Gastrocnemius medialis (tissue), 4 donors: ENCODE results near the gene MRPS25. TPM values are rescaled to one million over a fixed set of nuclear protein-coding genes. Genes with fewer than 3 reads are reported as not detected.

Experiments used
- ATAC-seq, 2 donors: fragments of 150-250 bp; one replicate each; pipeline ENCODE4 v1.9.1; 2016
- DNase-seq, 2 donors: peaks; one replicate each; pipeline ENCODE4 v3.0.0-alpha.2; 2019
- H3K27ac ChIP-seq, 4 donors: fragments of 200-600 bp; sonication (generic); 1 replicate in 1 of 4; 2 replicates in 3 of 4; pipeline ENCODE4 v1.5.1; 2016 to 2018; ENCODE audit warnings: mild to moderate bottlenecking in 2 of 4, moderate library complexity in 1 of 4
- H3K27me3 ChIP-seq, 3 donors: fragments of 200-600 bp; sonication (generic) in 2 of 3; 1 replicate in 1 of 3; 2 replicates in 2 of 3; pipeline versions ENCODE4 v1.5.1 to v1.6.0; 2016 to 2019; ENCODE audit warnings: mild to moderate bottlenecking in 1 of 3, moderate library complexity in 1 of 3
- H3K36me3 ChIP-seq, 2 donors: fragments of 200-600 bp; sonication (generic) in 1 of 2; one replicate each; pipeline ENCODE4 v1.5.1; 2017 to 2018
- H3K4me1 ChIP-seq, 2 donors: fragments of 200-600 bp; sonication (generic) in 1 of 2; one replicate each; pipeline ENCODE4 v1.5.1; 2016 to 2017; ENCODE audit warnings: mild to moderate bottlenecking in 2 of 2
- H3K4me3 ChIP-seq, 4 donors: fragments of 200-600 bp; sonication (generic) in 3 of 4; 1 replicate in 1 of 4; 2 replicates in 3 of 4; pipeline ENCODE4 v1.5.1; 2016 to 2019; ENCODE audit warnings: mild to moderate bottlenecking in 2 of 4
- H3K9me3 ChIP-seq, 3 donors: fragments of 200-600 bp; sonication (generic) in 2 of 3; 1 replicate in 1 of 3; 2 replicates in 2 of 3; pipeline ENCODE4 v1.5.1; 2016 to 2019
- POLR2A ChIP-seq, 2 donors: fragments of 450-650 bp; IDR thresholded peaks; one replicate each; pipeline ENCODE4 v1.6.1; 2017; ENCODE audit warnings: antibody characterized with exemption in 2 of 2, mild to moderate bottlenecking in 2 of 2, moderate library complexity in 2 of 2
- in situ Hi-C, 4 donors: fragments of 200-750 bp; cut with MboI; loops; one replicate each; pipeline versions ENCODE4 v1.15.0 to v1.8.0; 2017; ENCODE audit warnings: low sequenced_read_pairs in 4 of 4
- intact Hi-C: fragments of 100-400 bp; cut with DNase I; formaldehyde crosslinking; loops from one replicate; pipeline ENCODE4 v1.15.1; 2023; ENCODE audit warnings: low total_unique reads
- total RNA-seq, 4 donors: library from RNA; depleted of rRNA; stranded (reverse); fragments of >200 nt; gene quantifications; one replicate each; pipeline versions ENCODE4 v1.1.0 to v1.2.3, GENCODE V29; 2016
- TF ChIP-seq, protein P1 (sequence below), 5 experiments: fragments of 450-650 bp in 3 of 5; fragments of 200-600 bp in 2 of 5; sonication (generic) in 2 of 5; IDR thresholded peaks in 4 of 5; conservative IDR thresholded peaks in 1 of 5; 1 replicate in 4 of 5; 2 replicates in 1 of 5; pipeline ENCODE4 v1.5.1; 2016 to 2019; ENCODE audit warnings: antibody characterized with exemption in 5 of 5, mild to moderate bottlenecking in 3 of 5, moderate library complexity in 3 of 5

The MRPS25 gene
- total RNA-seq, 4 donors from 2014 or later: 71.4 to 88.6 (median 73.9) TPM

GRCh38 chr3:15097891-15098290 is 32.8 kb upstream of the MRPS25 start:
- DNase-seq: no peak
- in situ Hi-C loops (loop anchor here in 1 of 4 donors (25.0 kb wide), 1 partner anchor 436 kb away; the partner anchor contains the start of gene CCDC174), intact Hi-C loops (loop anchor here (5.0 kb wide), 1 partner anchor 446 kb away; the partner anchor contains the start of gene CCDC174)
- TF ChIP-seq POLR2A (IDR thresholded peaks at IDR 0.05): no peak
- TF ChIP-seq, protein P1, sequence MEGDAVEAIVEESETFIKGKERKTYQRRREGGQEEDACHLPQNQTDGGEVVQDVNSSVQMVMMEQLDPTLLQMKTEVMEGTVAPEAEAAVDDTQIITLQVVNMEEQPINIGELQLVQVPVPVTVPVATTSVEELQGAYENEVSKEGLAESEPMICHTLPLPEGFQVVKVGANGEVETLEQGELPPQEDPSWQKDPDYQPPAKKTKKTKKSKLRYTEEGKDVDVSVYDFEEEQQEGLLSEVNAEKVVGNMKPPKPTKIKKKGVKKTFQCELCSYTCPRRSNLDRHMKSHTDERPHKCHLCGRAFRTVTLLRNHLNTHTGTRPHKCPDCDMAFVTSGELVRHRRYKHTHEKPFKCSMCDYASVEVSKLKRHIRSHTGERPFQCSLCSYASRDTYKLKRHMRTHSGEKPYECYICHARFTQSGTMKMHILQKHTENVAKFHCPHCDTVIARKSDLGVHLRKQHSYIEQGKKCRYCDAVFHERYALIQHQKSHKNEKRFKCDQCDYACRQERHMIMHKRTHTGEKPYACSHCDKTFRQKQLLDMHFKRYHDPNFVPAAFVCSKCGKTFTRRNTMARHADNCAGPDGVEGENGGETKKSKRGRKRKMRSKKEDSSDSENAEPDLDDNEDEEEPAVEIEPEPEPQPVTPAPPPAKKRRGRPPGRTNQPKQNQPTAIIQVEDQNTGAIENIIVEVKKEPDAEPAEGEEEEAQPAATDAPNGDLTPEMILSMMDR (IDR thresholded peaks at IDR 0.05 in 4 of 5, conservative IDR thresholded peaks at IDR 0.05 in 1 of 5): no peak
- no peak for ATAC-seq
- peaks cover 4 to 36% of the 10 kb centered on the region in 2 donors for H3K36me3 ChIP-seq
- H3K27me3 ChIP-seq: no peaks in the 10 kb centered on the region
- peaks cover 28 to 32% of the 10 kb centered on the region in 2 donors for H3K4me1 ChIP-seq
- no peaks in the 10 kb centered on the region for H3K9me3 ChIP-seq
- H3K27ac ChIP-seq: peak overlapping the region; percentile 87 to 96 (median 88)
- peak overlapping the region; percentile 62 to 99 (median 93) for H3K4me3 ChIP-seq

DNA sequence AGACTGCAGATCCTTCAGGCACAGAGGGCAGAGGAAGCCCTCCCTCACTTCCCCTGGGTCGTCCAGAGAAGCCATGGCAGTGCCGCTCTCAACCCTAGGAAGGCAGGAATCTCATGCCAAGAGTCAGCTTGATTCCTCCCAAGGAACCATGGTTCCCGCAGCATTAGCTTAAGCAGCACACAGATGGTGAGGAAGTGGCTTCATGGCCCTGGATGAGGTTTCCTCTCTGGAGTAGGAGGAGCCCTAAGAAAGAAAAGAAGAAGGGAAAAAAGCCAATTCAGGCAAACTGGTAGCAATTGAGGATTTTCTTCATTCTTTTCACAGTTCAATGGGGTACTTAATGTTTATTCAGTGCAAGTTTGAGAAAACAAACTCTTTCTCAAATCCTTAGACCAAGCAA is 30.9 kb upstream of the MRPS25 start:
- no peak for ATAC-seq
- in situ Hi-C loops: loop anchor here in 1 of 4 donors (25.0 kb wide), 1 partner anchor 434 kb away; the partner anchor contains the start of gene CCDC174
- TF ChIP-seq POLR2A (IDR thresholded peaks at IDR 0.05): no peak
- TF ChIP-seq, protein P1 (IDR thresholded peaks at IDR 0.05 in 4 of 5, conservative IDR thresholded peaks at IDR 0.05 in 1 of 5): no peak
- Histone ChIP-seq H3K36me3 (peaks cover 4 to 54% of the 10 kb centered on the region in 2 donors), H3K4me3 (no peak overlapping the region), H3K27ac (no peak overlapping the region), H3K4me1 (peaks cover 13 to 14% of the 10 kb centered on the region in 2 donors), H3K9me3 (no peaks in the 10 kb centered on the region), H3K27me3 (no peaks in the 10 kb centered on the region)
- DNase-seq: no peak
- intact Hi-C loops: loop anchor here (5.0 kb wide), 1 partner anchor 444 kb away; the partner anchor contains the start of gene CCDC174

GRCh38 chr3:15094187-15094875 is 29.2 kb upstream of the MRPS25 start:
- H3K27ac ChIP-seq: no peak overlapping the region
- ATAC-seq: no peak
- no peaks in the 10 kb centered on the region for H3K9me3 ChIP-seq
- intact Hi-C loops (no loop called here), in situ Hi-C loops (loop anchor here in 1 of 4 donors (25.0 kb wide), 1 partner anchor 432 kb away; the partner anchor contains the start of gene CCDC174)
- H3K27me3 ChIP-seq: no peaks in the 10 kb centered on the region
- peaks cover 8 to 12% of the 10 kb centered on the region in 2 donors for H3K4me1 ChIP-seq
- TF ChIP-seq POLR2A (IDR thresholded peaks at IDR 0.05): no peak
- TF ChIP-seq, protein P1 (IDR thresholded peaks at IDR 0.05 in 4 of 5, conservative IDR thresholded peaks at IDR 0.05 in 1 of 5): no peak
- no peak overlapping the region for H3K4me3 ChIP-seq
- H3K36me3 ChIP-seq: peaks cover 4 to 68% of the 10 kb centered on the region in 2 donors
- DNase-seq: no peak

DNA sequence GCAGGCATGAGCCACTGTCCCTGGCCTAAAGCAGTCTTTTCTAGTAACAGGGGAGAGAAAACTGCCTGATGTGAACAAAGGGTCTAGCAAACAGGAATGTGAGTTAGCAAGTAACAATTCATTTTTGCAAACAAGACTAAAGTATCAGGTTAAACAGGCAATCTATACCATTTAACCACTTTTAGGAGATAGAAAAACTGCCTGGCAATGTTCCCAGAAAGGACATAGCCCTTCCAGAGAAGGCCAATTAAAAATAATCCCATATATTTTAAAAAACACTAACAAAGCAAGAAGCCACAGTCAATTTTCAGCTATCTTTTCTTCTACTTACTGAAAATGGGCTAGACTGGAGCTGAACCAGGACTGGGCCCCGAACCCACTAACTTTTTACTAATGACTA is 27.6 kb upstream of the MRPS25 start:
- no peak for DNase-seq
- no peak for ATAC-seq
- H3K36me3 ChIP-seq: peaks cover 4 to 82% of the 10 kb centered on the region in 2 donors
- H3K27ac ChIP-seq: no peak overlapping the region
- intact Hi-C loops (no loop called here), in situ Hi-C loops (loop anchor here in 1 of 4 donors (25.0 kb wide), 1 partner anchor 430 kb away; the partner anchor contains the start of gene CCDC174)
- no peak for TF ChIP-seq POLR2A (IDR thresholded peaks at IDR 0.05)
- TF ChIP-seq, protein P1 (IDR thresholded peaks at IDR 0.05 in 4 of 5, conservative IDR thresholded peaks at IDR 0.05 in 1 of 5): no peak
- no peaks in the 10 kb centered on the region for H3K9me3 ChIP-seq
- H3K27me3 ChIP-seq: no peaks in the 10 kb centered on the region
- H3K4me3 ChIP-seq: no peak overlapping the region
- peaks cover 2 to 7% of the 10 kb centered on the region in 2 donors for H3K4me1 ChIP-seq
